ENCODE results near the gene SLC22A17. TPM values are rescaled to one million over a fixed set of nuclear protein-coding genes. Genes with fewer than 3 reads are reported as not detected.

Gene SLC22A17
- total and polyA plus RNA-seq, 2 of the 4 experiments (the other 2 are of a cell fraction), result 6.6 to 36.0 TPM

- TF ChIP-seq USF2 (IDR thresholded peaks at IDR 0.05; ENCODE audit: low read depth, low read length), result no peak
- TF ChIP-seq ELK1 (IDR thresholded peaks at IDR 0.05; ENCODE audit: borderline replicate concordance, low read depth, low read length), result no peak
- TF ChIP-seq SMC3 (IDR thresholded peaks at IDR 0.05; ENCODE audit: low read depth, low read length), result no peak
- no peak for TF ChIP-seq NFE2L2 (IDR thresholded peaks at IDR 0.05; ENCODE audit: low read depth, low read length)
- TF ChIP-seq MXI1 (IDR thresholded peaks at IDR 0.05; ENCODE audit: borderline replicate concordance, low read depth, low read length), result no peak
- TF ChIP-seq RCOR1 (IDR thresholded peaks at IDR 0.05; ENCODE audit: insufficient replicate concordance, low read length), result no peak
- TF ChIP-seq CEBPB (IDR thresholded peaks at IDR 0.05; ENCODE audit: low read depth, low read length), result no peak
- TF ChIP-seq RAD21 (IDR thresholded peaks at IDR 0.05; ENCODE audit: low read length), result no peak
- no peak for TF ChIP-seq RFX5 (IDR thresholded peaks at IDR 0.05; ENCODE audit: low read depth, low read length)
- no peak for TF ChIP-seq BHLHE40 (IDR thresholded peaks at IDR 0.05; ENCODE audit: low read depth, low read length)
- TF ChIP-seq POLR2A (IDR thresholded peaks at IDR 0.05; ENCODE audit: low read depth, low read length), result no peak
- no peak for TF ChIP-seq MAFK (IDR thresholded peaks at IDR 0.05; ENCODE audit: low read depth, low read length)
- TF ChIP-seq CHD1 (IDR thresholded peaks at IDR 0.05; ENCODE audit: low read depth, low read length), result no peak
- no peak for TF ChIP-seq MAZ (IDR thresholded peaks at IDR 0.05; ENCODE audit: borderline replicate concordance, low read depth, low read length)
- TF ChIP-seq, protein P1, sequence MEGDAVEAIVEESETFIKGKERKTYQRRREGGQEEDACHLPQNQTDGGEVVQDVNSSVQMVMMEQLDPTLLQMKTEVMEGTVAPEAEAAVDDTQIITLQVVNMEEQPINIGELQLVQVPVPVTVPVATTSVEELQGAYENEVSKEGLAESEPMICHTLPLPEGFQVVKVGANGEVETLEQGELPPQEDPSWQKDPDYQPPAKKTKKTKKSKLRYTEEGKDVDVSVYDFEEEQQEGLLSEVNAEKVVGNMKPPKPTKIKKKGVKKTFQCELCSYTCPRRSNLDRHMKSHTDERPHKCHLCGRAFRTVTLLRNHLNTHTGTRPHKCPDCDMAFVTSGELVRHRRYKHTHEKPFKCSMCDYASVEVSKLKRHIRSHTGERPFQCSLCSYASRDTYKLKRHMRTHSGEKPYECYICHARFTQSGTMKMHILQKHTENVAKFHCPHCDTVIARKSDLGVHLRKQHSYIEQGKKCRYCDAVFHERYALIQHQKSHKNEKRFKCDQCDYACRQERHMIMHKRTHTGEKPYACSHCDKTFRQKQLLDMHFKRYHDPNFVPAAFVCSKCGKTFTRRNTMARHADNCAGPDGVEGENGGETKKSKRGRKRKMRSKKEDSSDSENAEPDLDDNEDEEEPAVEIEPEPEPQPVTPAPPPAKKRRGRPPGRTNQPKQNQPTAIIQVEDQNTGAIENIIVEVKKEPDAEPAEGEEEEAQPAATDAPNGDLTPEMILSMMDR (conservative IDR thresholded peaks at IDR 0.05; ENCODE audit: low read depth, low read length), result no peak
- TF ChIP-seq FOS (IDR thresholded peaks at IDR 0.05; ENCODE audit: low read depth, low read length), result no peak
- Histone ChIP-seq H3K4ac (ENCODE audit: low read depth, low read length) (no peak overlapping the region), H2BK20ac (ENCODE audit: low read depth, low read length) (no peak overlapping the region), H2BK15ac (ENCODE audit: low read depth, low read length) (no peak overlapping the region), H3K56ac (ENCODE audit: extremely low read depth, insufficient read depth, low read length) (no peak overlapping the region), H2AK5ac (ENCODE audit: low read depth, low read length) (no peak overlapping the region), H2BK120ac (ENCODE audit: low read depth, low read length) (no peak overlapping the region), H3K27ac (ENCODE audit: insufficient read depth, low read length) (no peak overlapping the region), H3K9me1 (ENCODE audit: insufficient read depth, low read length) (peaks cover 6% of the 10 kb centered on the region; the same call in 1 of the 2 replicates), H3K14ac (replicated peaks; ENCODE audit: low read depth, low read length) (no peak overlapping the region), H3K36me3 (ENCODE audit: control insufficient read depth, insufficient read depth, low read length) (peaks cover 36% of the 10 kb centered on the region), H3K4me3 (ENCODE audit: insufficient read depth, low read depth, low read length) (no peak overlapping the region), H4K91ac (ENCODE audit: insufficient read depth, low read depth, low read length) (no peak overlapping the region), H4K5ac (ENCODE audit: low read depth, low read length) (no peak overlapping the region), H3K18ac (ENCODE audit: low read depth, low read length) (no peak overlapping the region), H2BK5ac (ENCODE audit: low read depth, low read length, poor library complexity, severe bottlenecking) (no peak overlapping the region), H3K79me1 (ENCODE audit: low read depth in 1 of 2, low read length in 2 of 2) (peaks cover 4 to 15% of the 10 kb centered on the region in 2 experiments; a peak in 2 of 4 replicates), H3K9ac (ENCODE audit: low read depth, low read length) (no peak overlapping the region), H2AK9ac (replicated peaks; ENCODE audit: low read depth, low read length, poor library complexity) (no peak overlapping the region), H3K4me1 (ENCODE audit: control insufficient read depth, insufficient read depth, low read length) (peaks cover 4% of the 10 kb centered on the region), H4K20me1 (ENCODE audit: insufficient read depth, low read length) (peaks cover 6% of the 10 kb centered on the region; the same call in 1 of the 2 replicates), H3K27me3 (ENCODE audit: control insufficient read depth, insufficient read depth, low read length) (no peaks in the 10 kb centered on the region), H3K9me3 (ENCODE audit: control insufficient read depth, insufficient read depth, low read length) (no peaks in the 10 kb centered on the region), H2AFZ (replicated peaks; ENCODE audit: low read length, poor library complexity) (no peak overlapping the region), H4K8ac (ENCODE audit: low read depth in 2 of 2, low read length in 2 of 2) (no peak overlapping the region), H3K4me2 (ENCODE audit: low read depth, low read length) (no peak overlapping the region), H3K23ac (ENCODE audit: low read depth, low read length) (no peak overlapping the region)
- no peak for DNase-seq
- intact Hi-C loops (cut with micrococcal nuclease) (no loop called here), in situ Hi-C loops (cut with MboI; ENCODE audit: low sequenced_read_pairs) (no loop called here), dilution Hi-C loops (cut with HindIII; ENCODE audit: low sequenced_read_pairs, unreplicated experiment) (no loop called here)
- WGBS, 2 experiments (ENCODE audit: extremely low coverage in 2 of 2, insufficient read length in 1 of 2), result 96% methylated on average over 4 of the region's 4 CpGs; no CpG with 5 or more reads in 1 of the 2 experiments
- POLR2A ChIA-PET (ENCODE audit: unreplicated experiment), result no interaction called here
- CTCF ChIA-PET, result no interaction called here
- ATAC-seq (ENCODE audit: low read depth), result no peak
- BruUV-seq (replicated peaks), result no TSS peak
Measured at GRCh38 chr14:23356662-23357061, 4.0 kb upstream of the SLC22A17 start.
